ENCODE measurements around the gene CRB2.

DNA sequence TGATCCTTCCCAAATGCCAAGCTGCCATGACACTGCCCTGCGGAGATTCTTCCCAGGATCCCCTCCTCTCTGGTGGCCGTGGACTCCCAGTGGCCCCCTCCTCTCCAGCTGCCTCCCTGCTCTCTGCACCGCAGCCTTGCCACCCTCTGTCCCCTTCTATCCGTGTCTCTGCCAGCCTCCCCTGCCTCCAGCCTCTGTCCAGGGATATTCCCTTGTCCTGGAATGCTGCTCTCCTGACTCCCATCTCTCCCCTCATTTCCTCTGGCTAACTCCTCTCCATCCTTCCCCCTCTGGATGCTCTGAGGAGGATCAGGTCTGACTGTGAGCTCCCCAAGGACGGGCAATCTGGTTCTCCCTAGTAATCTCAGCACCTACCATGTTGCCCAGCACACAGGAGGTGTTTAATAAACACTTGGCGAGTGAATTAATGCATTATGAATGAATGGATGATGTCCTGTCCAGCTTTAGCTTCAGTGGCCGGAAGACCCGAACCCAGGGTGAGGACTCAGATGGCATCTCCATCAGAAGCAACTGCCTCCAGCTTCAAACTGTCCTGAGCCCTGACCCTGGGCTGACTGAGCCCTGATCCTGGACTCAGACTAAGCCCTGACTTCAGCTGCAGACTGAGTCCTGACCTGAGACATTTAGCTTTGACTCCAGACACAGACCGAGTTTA is 7.5 kb upstream of the CRB2 start:
- TF ChIP-seq TCF12 (IDR thresholded peaks at IDR 0.05; ENCODE audit: low read depth): no peak
- no peak for TF ChIP-seq TAF1 (IDR thresholded peaks at IDR 0.05; ENCODE audit: low read depth)
- no peak for TF ChIP-seq EP300 (IDR thresholded peaks at IDR 0.05; ENCODE audit: borderline replicate concordance)
- TF ChIP-seq EGR1 (IDR thresholded peaks at IDR 0.05): no peak
